RWPE2 (cell line): ENCODE results near the gene USP2.

ENCODE experiments used
- ATAC-seq: fragments of 200-7000 bp; cut with Tn5 transposase; 3 replicates; pipeline ENCODE4 v1.9.1; 2021; ENCODE audit warnings: low read depth
- DNase-seq: peaks from one replicate; pipeline ENCODE4 v3.0.0-alpha.2; 2020; ENCODE audit warnings: low spot score
- H3K27ac ChIP-seq: fragments of 450-650 bp; 2 replicates; pipeline ENCODE4 v1.5.1; 2017; ENCODE audit warnings: mild to moderate bottlenecking; ENCODE audit not compliant: poor library complexity, severe bottlenecking
- H3K27me3 ChIP-seq: fragments of 250-450 bp; sonication (Bioruptor Pico); 2 replicates; pipeline ENCODE4 v1.5.1; 2021; ENCODE audit warnings: mild to moderate bottlenecking, moderate library complexity; ENCODE audit not compliant: insufficient read depth, poor library complexity, severe bottlenecking
- H3K36me3 ChIP-seq: fragments of 250-450 bp; sonication (Bioruptor Pico); 2 replicates; pipeline ENCODE4 v1.5.1; 2020; ENCODE audit warnings: low read depth, mild to moderate bottlenecking, moderate library complexity
- H3K4me1 ChIP-seq: fragments of 250-450 bp; sonication (Bioruptor Pico); 2 replicates; pipeline ENCODE4 v1.5.1; 2021; ENCODE audit warnings: mild to moderate bottlenecking, moderate library complexity; ENCODE audit not compliant: insufficient read depth, poor library complexity, severe bottlenecking
- H3K4me3 ChIP-seq: fragments of 250-450 bp; sonication (Bioruptor Pico); 2 replicates; pipeline ENCODE4 v1.5.1; 2021; ENCODE audit warnings: mild to moderate bottlenecking, moderate library complexity; ENCODE audit not compliant: severe bottlenecking
- H3K9me3 ChIP-seq: fragments of 250-450 bp; sonication (Bioruptor Pico); 2 replicates; pipeline ENCODE4 v1.5.1; 2021; ENCODE audit warnings: mild to moderate bottlenecking, moderate library complexity; ENCODE audit not compliant: severe bottlenecking
- TF ChIP-seq, protein P1 (sequence below): fragments of 450-650 bp; IDR thresholded peaks from one replicate; pipeline ENCODE4 v1.5.1; 2017; ENCODE audit warnings: mild to moderate bottlenecking, moderate library complexity; ENCODE audit not compliant: poor library complexity, severe bottlenecking

USP2 gene

DNA sequence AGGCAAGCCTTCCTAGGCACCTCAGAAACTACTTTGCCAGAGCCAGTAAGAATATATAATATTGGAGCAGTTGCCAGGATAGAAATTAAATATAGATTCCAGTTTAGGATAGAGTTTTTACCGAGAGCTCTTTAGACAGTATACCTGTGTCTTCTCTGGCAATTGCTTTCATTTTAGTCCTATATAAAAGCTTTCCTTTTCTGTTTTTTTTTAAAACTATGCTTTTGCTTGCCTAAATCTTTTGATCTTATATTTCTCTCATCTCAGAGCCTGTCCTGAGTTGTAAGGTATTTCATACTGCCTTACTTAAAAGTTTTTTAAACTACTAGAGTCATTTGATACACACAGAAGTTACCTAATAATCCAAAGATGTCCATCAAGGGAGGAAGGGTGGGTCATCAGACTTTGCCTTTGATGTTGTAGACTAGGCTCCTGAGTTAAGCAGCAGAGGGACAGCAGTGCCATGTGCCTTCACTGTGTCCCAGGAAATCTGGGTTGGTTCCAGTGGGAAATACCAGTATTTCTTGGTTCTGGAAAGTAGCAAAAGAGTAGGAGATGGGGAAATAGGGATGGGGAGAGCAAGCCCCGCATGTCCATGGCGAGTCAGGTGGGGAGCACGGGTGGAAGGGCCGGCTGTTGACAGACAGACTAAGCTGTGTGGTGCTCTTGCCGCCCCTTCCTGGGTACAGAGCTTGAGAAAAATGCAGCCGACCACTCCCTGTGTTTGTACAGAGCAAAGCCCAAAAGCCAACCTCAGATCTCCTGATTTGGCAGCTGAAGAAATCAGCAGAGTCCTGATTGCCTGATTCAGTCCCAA lies 75.7 kb downstream of the USP2 start:
- no peaks in the 10 kb centered on the region for H3K27me3 ChIP-seq
- H3K27ac ChIP-seq: no peak overlapping the region
- ATAC-seq (no peak), DNase-seq (no peak)
- no peaks in the 10 kb centered on the region for H3K4me1 ChIP-seq
- TF ChIP-seq, protein P1, sequence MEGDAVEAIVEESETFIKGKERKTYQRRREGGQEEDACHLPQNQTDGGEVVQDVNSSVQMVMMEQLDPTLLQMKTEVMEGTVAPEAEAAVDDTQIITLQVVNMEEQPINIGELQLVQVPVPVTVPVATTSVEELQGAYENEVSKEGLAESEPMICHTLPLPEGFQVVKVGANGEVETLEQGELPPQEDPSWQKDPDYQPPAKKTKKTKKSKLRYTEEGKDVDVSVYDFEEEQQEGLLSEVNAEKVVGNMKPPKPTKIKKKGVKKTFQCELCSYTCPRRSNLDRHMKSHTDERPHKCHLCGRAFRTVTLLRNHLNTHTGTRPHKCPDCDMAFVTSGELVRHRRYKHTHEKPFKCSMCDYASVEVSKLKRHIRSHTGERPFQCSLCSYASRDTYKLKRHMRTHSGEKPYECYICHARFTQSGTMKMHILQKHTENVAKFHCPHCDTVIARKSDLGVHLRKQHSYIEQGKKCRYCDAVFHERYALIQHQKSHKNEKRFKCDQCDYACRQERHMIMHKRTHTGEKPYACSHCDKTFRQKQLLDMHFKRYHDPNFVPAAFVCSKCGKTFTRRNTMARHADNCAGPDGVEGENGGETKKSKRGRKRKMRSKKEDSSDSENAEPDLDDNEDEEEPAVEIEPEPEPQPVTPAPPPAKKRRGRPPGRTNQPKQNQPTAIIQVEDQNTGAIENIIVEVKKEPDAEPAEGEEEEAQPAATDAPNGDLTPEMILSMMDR: no peak
- no peaks in the 10 kb centered on the region for H3K9me3 ChIP-seq
- no peak overlapping the region for H3K4me3 ChIP-seq
- H3K36me3 ChIP-seq: peaks cover 35% of the 10 kb centered on the region
